Spleen (tissue), 11 donors: Measurements from ENCODE around the gene ELN. TPM values are rescaled to one million over a fixed set of nuclear protein-coding genes. Genes with fewer than 3 reads are reported as not detected.

Experiments
- DNase-seq: peaks from one replicate; pipeline ENCODE4 v3.0.0-alpha.2; 2020
- H3K27ac ChIP-seq, 8 donors: fragments of 200-600 bp; sonication (generic) in 7 of 8; 1 replicate in 4 of 8; 2 replicates in 4 of 8; pipeline versions ENCODE4 v1.5.0 to v1.8.0; 2016 to 2021; ENCODE audit warnings: inconsistent platforms in 4 of 8, mild to moderate bottlenecking in 4 of 8, moderate library complexity in 1 of 8
- H3K27me3 ChIP-seq, 7 donors: fragments of 200-600 bp; sonication (generic) in 6 of 7; replicated peaks in 1 of 7; 1 replicate in 4 of 7; 2 replicates in 3 of 7; pipeline versions ENCODE4 v1.5.0 to v1.8.0; 2016 to 2021; ENCODE audit warnings: inconsistent platforms in 3 of 7, mild to moderate bottlenecking in 1 of 7
- H3K36me3 ChIP-seq, 6 donors: fragments of 200-600 bp; sonication (generic) in 5 of 6; 1 replicate in 4 of 6; 2 replicates in 2 of 6; pipeline versions ENCODE4 v1.5.0 to v1.8.0; 2016 to 2021; ENCODE audit warnings: inconsistent platforms in 2 of 6
- H3K4me1 ChIP-seq, 6 donors: fragments of 200-600 bp; sonication (generic) in 5 of 6; 1 replicate in 3 of 6; 2 replicates in 3 of 6; pipeline versions ENCODE4 v1.5.0 to v1.8.0; 2016 to 2021; ENCODE audit warnings: inconsistent platforms in 3 of 6
- H3K4me3 ChIP-seq, 8 donors: fragments of 200-600 bp; sonication (generic) in 7 of 8; 1 replicate in 4 of 8; 2 replicates in 4 of 8; pipeline versions ENCODE4 v1.5.0 to v1.8.0; 2016 to 2021; ENCODE audit warnings: inconsistent platforms in 4 of 8, mild to moderate bottlenecking in 4 of 8, moderate library complexity in 2 of 8
- H3K9me3 ChIP-seq, 8 donors: fragments of 200-600 bp; sonication (generic) in 7 of 8; 1 replicate in 4 of 8; 2 replicates in 4 of 8; pipeline versions ENCODE4 v1.5.0 to v1.8.0; 2016 to 2021; ENCODE audit warnings: inconsistent platforms in 4 of 8
- POLR2A ChIP-seq, 3 donors: fragments of 450-650 bp; IDR thresholded peaks; one replicate each; pipeline ENCODE4 v1.5.1; 2017; ENCODE audit warnings: antibody characterized with exemption in 3 of 3, mild to moderate bottlenecking in 1 of 3
- POLR2AphosphoS5 ChIP-seq, 3 donors: sonication (generic); formaldehyde crosslinking; IDR thresholded peaks; one replicate each; pipeline ENCODE4 v1.5.1; 2017; ENCODE audit warnings: antibody characterized with exemption in 3 of 3
- WGBS, 5 donors: extraction: QIAGEN DNeasy Blood & Tissue Kit in 3 of 5; methylation state at CpG; one replicate each; pipeline versions ENCODE4 v1.1.5 to v1.1.7; 2013 to 2018; 5-methylcytosine and 5-hydroxymethylcytosine counted together
- intact Hi-C: fragments of 100-400 bp; cut with DNase I; formaldehyde crosslinking; loops from one replicate; pipeline ENCODE4 v1.15.0; 2023; ENCODE audit warnings: low total_unique reads
- polyA plus RNA-seq, 3 donors: library from polyadenylated mRNA; stranded (reverse); fragments of 200-250 nt; gene quantifications; one replicate each; pipeline ENCODE4 v1.2.1, GENCODE V29; 2013
- total RNA-seq, 7 donors: library from RNA; depleted of rRNA in 3 of 7; stranded (reverse); fragments of >200 nt in 3 of 7; fragmentation: NEBNext Ultra II Directional in 4 of 7; extraction: Animal tissue kit (Norgen Biotek cat#: 25700) in 4 of 7; gene quantifications; one replicate each; pipeline versions ENCODE4 v1.1.0 to v1.2.1, GENCODE V29; 2016 to 2021
- TF ChIP-seq, protein P1 (sequence below), 11 experiments: fragments of 200-600 bp in 7 of 11; fragments of 450-650 bp in 4 of 11; sonication (generic) in 4 of 11; IDR thresholded peaks in 8 of 11; conservative IDR thresholded peaks in 3 of 11; 1 replicate in 7 of 11; 2 replicates in 4 of 11; pipeline versions ENCODE4 v1.4.0 to v1.8.0; 2016 to 2021; ENCODE audit warnings: antibody characterized with exemption in 11 of 11, inconsistent platforms in 4 of 11, mild to moderate bottlenecking in 1 of 11
- donor health status: healthy with polysubstance abuse.
- donor health status: DM: no; HTN: no; CAD: no; lungs with moderate emphysema.
- donor health status: DM: no; HTN: no; CAD: no.
- donor health status: Bipolar disorder and iron deficiency.
- donor health status: healthy.
- donor health status: DM: no; HTN: no; CAD: no.
- donor health status: DM: yes; HTN: yes; CAD: no.

The ELN gene
- total and polyA plus RNA-seq, 10 donors = 11.1 to 94.7 (median 35.3) TPM

DNA sequence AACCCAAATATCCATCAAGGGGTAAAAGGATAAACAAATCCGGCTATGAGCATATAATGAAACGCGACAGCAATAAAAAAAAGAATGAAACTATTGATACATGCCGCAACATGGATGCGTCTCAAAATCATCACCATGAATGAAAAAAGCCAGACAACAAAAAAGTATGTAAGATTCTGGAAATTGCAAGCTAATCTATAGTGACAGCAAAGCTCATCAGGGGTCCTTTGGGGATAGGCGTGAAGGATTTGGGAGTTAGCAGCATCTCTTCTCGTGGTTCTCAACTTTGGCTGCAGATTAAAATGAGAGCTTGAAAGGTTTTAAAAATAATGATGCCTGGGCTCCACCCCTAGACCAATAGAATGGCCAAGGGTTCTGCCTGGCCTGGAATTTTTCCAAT is 46.0 kb upstream of the ELN start:
- Histone ChIP-seq H3K27ac (no peak overlapping the region), H3K4me3 (no peak overlapping the region), H3K27me3 (no peaks in the 10 kb centered on the region), H3K36me3 (no peaks in the 10 kb centered on the region), H3K4me1 (peaks cover 0 to 16% (median 7%) of the 10 kb centered on the region in 6 donors), H3K9me3 (no peaks in the 10 kb centered on the region)
- 85 to 95% (median 91%) methylated on average over 7 of the region's 7 CpGs for WGBS, 5 donors
- intact Hi-C loops = no loop called here
- DNase-seq = no peak
- TF ChIP-seq POLR2A (IDR thresholded peaks at IDR 0.05) = no peak
- no peak for TF ChIP-seq POLR2AphosphoS5 (IDR thresholded peaks at IDR 0.05)
- TF ChIP-seq, protein P1, sequence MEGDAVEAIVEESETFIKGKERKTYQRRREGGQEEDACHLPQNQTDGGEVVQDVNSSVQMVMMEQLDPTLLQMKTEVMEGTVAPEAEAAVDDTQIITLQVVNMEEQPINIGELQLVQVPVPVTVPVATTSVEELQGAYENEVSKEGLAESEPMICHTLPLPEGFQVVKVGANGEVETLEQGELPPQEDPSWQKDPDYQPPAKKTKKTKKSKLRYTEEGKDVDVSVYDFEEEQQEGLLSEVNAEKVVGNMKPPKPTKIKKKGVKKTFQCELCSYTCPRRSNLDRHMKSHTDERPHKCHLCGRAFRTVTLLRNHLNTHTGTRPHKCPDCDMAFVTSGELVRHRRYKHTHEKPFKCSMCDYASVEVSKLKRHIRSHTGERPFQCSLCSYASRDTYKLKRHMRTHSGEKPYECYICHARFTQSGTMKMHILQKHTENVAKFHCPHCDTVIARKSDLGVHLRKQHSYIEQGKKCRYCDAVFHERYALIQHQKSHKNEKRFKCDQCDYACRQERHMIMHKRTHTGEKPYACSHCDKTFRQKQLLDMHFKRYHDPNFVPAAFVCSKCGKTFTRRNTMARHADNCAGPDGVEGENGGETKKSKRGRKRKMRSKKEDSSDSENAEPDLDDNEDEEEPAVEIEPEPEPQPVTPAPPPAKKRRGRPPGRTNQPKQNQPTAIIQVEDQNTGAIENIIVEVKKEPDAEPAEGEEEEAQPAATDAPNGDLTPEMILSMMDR (IDR thresholded peaks at IDR 0.05 in 8 of 11, conservative IDR thresholded peaks at IDR 0.05 in 3 of 11) = no peak

GRCh38 chr7:73983437-73984164 is 44.4 kb upstream of the ELN start:
- H3K27ac ChIP-seq = no peak overlapping the region
- intact Hi-C loops = no loop called here
- H3K9me3 ChIP-seq = no peaks in the 10 kb centered on the region
- H3K4me3 ChIP-seq = no peak overlapping the region
- H3K4me1 ChIP-seq = peaks cover 0 to 12% (median 7%) of the 10 kb centered on the region in 6 donors
- WGBS, 5 donors = 80 to 85% (median 84%) methylated on average over 17 to 22 of the region's 22 CpGs
- DNase-seq = peak; percentile 62
- no peaks in the 10 kb centered on the region for H3K27me3 ChIP-seq
- TF ChIP-seq, protein P1 (IDR thresholded peaks at IDR 0.05 in 8 of 11, conservative IDR thresholded peaks at IDR 0.05 in 3 of 11) = no peak
- TF ChIP-seq POLR2AphosphoS5 (IDR thresholded peaks at IDR 0.05) = peak in 2 of 3 donors; percentile 32 to 55
- no peaks in the 10 kb centered on the region for H3K36me3 ChIP-seq

GRCh38 chr7:73984481-73985205 is 43.3 kb upstream of the ELN start:
- peaks cover 0 to 2% (median 0%) of the 10 kb centered on the region in 6 donors for H3K4me1 ChIP-seq

More at GRCh38 chr7:73984481-73985205, 43.3 kb upstream of the ELN start:
- Histone ChIP-seq H3K27ac (no peak overlapping the region), H3K4me3 (no peak overlapping the region), H3K9me3 (no peaks in the 10 kb centered on the region), H3K27me3 (no peaks in the 10 kb centered on the region), H3K36me3 (no peaks in the 10 kb centered on the region)
- 83 to 89% (median 87%) methylated on average over 18 to 19 of the region's 19 CpGs for WGBS, 5 donors
- intact Hi-C loops = no loop called here
- TF ChIP-seq POLR2A (IDR thresholded peaks at IDR 0.05) (no peak), POLR2AphosphoS5 (IDR thresholded peaks at IDR 0.05) (no peak)
- TF ChIP-seq, protein P1 (IDR thresholded peaks at IDR 0.05 in 8 of 11, conservative IDR thresholded peaks at IDR 0.05 in 3 of 11) = no peak
- DNase-seq = peak; percentile 47
